Neuronal stem cell (in vitro differentiated cells): ENCODE measurements around the gene CRADD.

Experiments
- DNase-seq: peaks from one replicate; pipeline ENCODE4 v3.0.0-alpha.2; 2013; ENCODE audit warnings: low spot score
- H2AFZ ChIP-seq: one replicate; pipeline ENCODE4 v1.6.1; 2013; ENCODE audit warnings: mild to moderate bottlenecking, low read length, inconsistent platforms
- H2AK5ac ChIP-seq: 2 replicates; pipeline ENCODE4 v1.6.1; 2013; ENCODE audit warnings: low read depth, mild to moderate bottlenecking, inconsistent platforms, low read length, moderate library complexity, mixed read lengths
- H2BK120ac ChIP-seq: 2 replicates; pipeline ENCODE4 v1.6.1; 2013; ENCODE audit warnings: low read depth, mild to moderate bottlenecking, inconsistent platforms, low read length, moderate library complexity, mixed read lengths
- H2BK12ac ChIP-seq: one replicate; pipeline ENCODE4 v1.6.1; 2013; ENCODE audit warnings: low read length, inconsistent platforms
- H2BK15ac ChIP-seq: 2 replicates; pipeline ENCODE4 v1.6.1; 2013; ENCODE audit warnings: mild to moderate bottlenecking, low read length, inconsistent platforms, mixed read lengths
- H2BK5ac ChIP-seq: one replicate; pipeline ENCODE4 v1.6.1; 2013; ENCODE audit warnings: inconsistent platforms, mild to moderate bottlenecking, low read length, moderate library complexity
- H3K14ac ChIP-seq: one replicate; pipeline ENCODE4 v1.6.1; 2013; ENCODE audit warnings: low read length, inconsistent platforms
- H3K18ac ChIP-seq: 2 replicates; pipeline ENCODE4 v1.6.1; 2013; ENCODE audit warnings: low read length, inconsistent platforms
- H3K23ac ChIP-seq: 2 replicates; pipeline ENCODE4 v1.6.1; 2013; ENCODE audit warnings: low read depth, mild to moderate bottlenecking, mixed read lengths, low read length, inconsistent platforms; ENCODE audit not compliant: poor library complexity
- H3K27ac ChIP-seq: replicated peaks from 3 replicates; pipeline ENCODE4 v1.5.1; 2013; ENCODE audit warnings: low read length, inconsistent platforms
- H3K27me3 ChIP-seq, 3 experiments: 2 replicates each; pipeline ENCODE4 v1.6.1; 2013; ENCODE audit warnings: low read length in 3 of 3, mild to moderate bottlenecking in 2 of 3, inconsistent platforms in 1 of 3, low read depth in 1 of 3, mixed read lengths in 1 of 3, moderate library complexity in 1 of 3; ENCODE audit not compliant: control insufficient read depth in 3 of 3, insufficient read depth in 3 of 3
- H3K36me3 ChIP-seq, 2 donors: replicated peaks in 1 of 2; 2 replicates each; pipeline ENCODE4 v1.6.1; 2013; ENCODE audit warnings: low read length in 2 of 2; ENCODE audit not compliant: control insufficient read depth in 2 of 2, insufficient read depth in 2 of 2
- H3K4ac ChIP-seq: 2 replicates; pipeline ENCODE4 v1.6.1; 2013; ENCODE audit warnings: inconsistent platforms, mild to moderate bottlenecking, low read length, moderate library complexity
- H3K4me1 ChIP-seq, 2 donors: 1 replicate in 1 of 2; 2 replicates in 1 of 2; pipeline ENCODE4 v1.6.1; 2013; ENCODE audit warnings: low read length in 2 of 2, low read depth in 1 of 2; ENCODE audit not compliant: control insufficient read depth in 2 of 2, insufficient read depth in 1 of 2
- H3K4me2 ChIP-seq: one replicate; pipeline ENCODE4 v1.6.1; 2013; ENCODE audit warnings: mild to moderate bottlenecking, low read length, inconsistent platforms; ENCODE audit not compliant: insufficient read depth, poor library complexity, severe bottlenecking
- H3K4me3 ChIP-seq, 2 donors: 2 replicates each; pipeline ENCODE4 v1.5.1; 2013; ENCODE audit warnings: low read length in 2 of 2, mild to moderate bottlenecking in 2 of 2, inconsistent platforms in 1 of 2, moderate library complexity in 1 of 2
- H3K79me1 ChIP-seq: one replicate; pipeline ENCODE4 v1.6.1; 2013; ENCODE audit warnings: low read depth, mild to moderate bottlenecking, inconsistent platforms, low read length, moderate library complexity
- H3K9ac ChIP-seq: one replicate; pipeline ENCODE4 v1.6.1; 2013; ENCODE audit warnings: mild to moderate bottlenecking, low read depth, low read length, inconsistent platforms; ENCODE audit not compliant: poor library complexity
- H3K9me3 ChIP-seq, 2 donors: replicated peaks in 1 of 2; 2 replicates each; pipeline versions ENCODE3 to v1.6.1; 2013; ENCODE audit warnings: low read length in 2 of 2, mild to moderate bottlenecking in 2 of 2, inconsistent platforms in 1 of 2, low read depth in 1 of 2, mixed read lengths in 1 of 2, moderate library complexity in 1 of 2; ENCODE audit not compliant: control insufficient read depth in 2 of 2, insufficient read depth in 1 of 2
- H4K8ac ChIP-seq: one replicate; pipeline ENCODE4 v1.6.1; 2013; ENCODE audit warnings: low read depth, mild to moderate bottlenecking, inconsistent platforms, low read length, moderate library complexity
- H4K91ac ChIP-seq: one replicate; pipeline ENCODE4 v1.6.1; 2013; ENCODE audit warnings: low read length, low read depth, mild to moderate bottlenecking, inconsistent platforms; ENCODE audit not compliant: poor library complexity
- WGBS, 2 donors: extraction: QIAGEN DNeasy Blood & Tissue Kit; methylation state at CpG; one replicate each; pipeline ENCODE4 v1.1.7; 2013; ENCODE audit warnings: missing lambda C conversion rate in 2 of 2, mixed read lengths in 1 of 2; ENCODE audit not compliant: insufficient read length in 2 of 2, insufficient replicate concordance in 1 of 2; ENCODE audit errors: extremely low coverage in 2 of 2; 5-methylcytosine and 5-hydroxymethylcytosine counted together

Gene CRADD

DNA sequence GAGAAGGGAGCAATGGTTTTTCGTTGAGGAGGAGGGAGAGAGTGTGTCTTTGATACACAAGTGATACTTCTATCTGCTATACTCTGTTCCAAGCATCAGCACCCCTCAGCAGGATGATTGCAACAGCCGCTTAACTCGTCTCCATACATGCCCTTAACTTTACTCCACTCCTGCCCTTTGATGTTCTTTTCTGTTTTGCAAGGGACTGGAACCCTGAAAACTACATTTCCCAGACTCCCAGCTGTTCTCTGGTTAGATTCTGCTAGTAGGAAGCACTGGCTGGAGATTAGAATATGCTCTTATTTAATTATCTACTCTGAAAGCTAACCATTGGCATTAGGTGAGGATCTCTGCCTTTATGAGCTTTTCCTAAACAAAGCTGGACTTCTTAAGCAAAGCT lies 23.5 kb upstream of the CRADD start:
- Histone ChIP-seq H3K27ac (no peak overlapping the region), H2AFZ (peak overlapping the region; percentile 15), H3K14ac (no peak overlapping the region), H4K8ac (no peak overlapping the region), H2BK12ac (no peak overlapping the region), H3K4ac (no peak overlapping the region), H3K79me1 (no peaks in the 10 kb centered on the region), H4K91ac (no peak overlapping the region), H3K4me1 (no peaks in the 10 kb centered on the region), H3K18ac (no peak overlapping the region), H2BK5ac (no peak overlapping the region), H3K36me3 (no peaks in the 10 kb centered on the region), H2AK5ac (no peak overlapping the region), H3K4me2 (no peak overlapping the region), H2BK120ac (no peak overlapping the region), H3K4me3 (no peak overlapping the region), H3K9me3 (no peaks in the 10 kb centered on the region), H3K27me3 (peaks cover 0 to 9% (median 0%) of the 10 kb centered on the region in 3 experiments), H3K23ac (no peak overlapping the region), H3K9ac (no peak overlapping the region), H2BK15ac (no peak overlapping the region)
- DNase-seq = no peak
- no CpG with 5 or more reads among the region's 3 CpGs for WGBS, 2 donors

GRCh38 chr12:93654421-93654820 lies 22.8 kb upstream of the CRADD start:
- DNase-seq = no peak
- H3K9me3 ChIP-seq = no peaks in the 10 kb centered on the region
- H3K4me3 ChIP-seq = no peak overlapping the region
- no peak overlapping the region for H3K4ac ChIP-seq
- no peak overlapping the region for H3K4me2 ChIP-seq
- H3K23ac ChIP-seq = no peak overlapping the region
- no peak overlapping the region for H2AFZ ChIP-seq
- H2BK15ac ChIP-seq = no peak overlapping the region
- no peak overlapping the region for H3K18ac ChIP-seq
- no peak overlapping the region for H2BK5ac ChIP-seq
- H2AK5ac ChIP-seq = no peak overlapping the region
- no peak overlapping the region for H4K8ac ChIP-seq
- H3K36me3 ChIP-seq = no peaks in the 10 kb centered on the region
- H3K4me1 ChIP-seq = no peaks in the 10 kb centered on the region
- no peak overlapping the region for H3K14ac ChIP-seq
- H2BK120ac ChIP-seq = no peak overlapping the region
- no peaks in the 10 kb centered on the region for H3K79me1 ChIP-seq
- H3K9ac ChIP-seq = no peak overlapping the region
- no peak overlapping the region for H4K91ac ChIP-seq
- no peak overlapping the region for H3K27ac ChIP-seq
- no CpG with 5 or more reads among the region's 2 CpGs for WGBS, 2 donors
- H2BK12ac ChIP-seq = no peak overlapping the region
- peaks cover 0 to 9% (median 0%) of the 10 kb centered on the region in 3 experiments for H3K27me3 ChIP-seq

DNA sequence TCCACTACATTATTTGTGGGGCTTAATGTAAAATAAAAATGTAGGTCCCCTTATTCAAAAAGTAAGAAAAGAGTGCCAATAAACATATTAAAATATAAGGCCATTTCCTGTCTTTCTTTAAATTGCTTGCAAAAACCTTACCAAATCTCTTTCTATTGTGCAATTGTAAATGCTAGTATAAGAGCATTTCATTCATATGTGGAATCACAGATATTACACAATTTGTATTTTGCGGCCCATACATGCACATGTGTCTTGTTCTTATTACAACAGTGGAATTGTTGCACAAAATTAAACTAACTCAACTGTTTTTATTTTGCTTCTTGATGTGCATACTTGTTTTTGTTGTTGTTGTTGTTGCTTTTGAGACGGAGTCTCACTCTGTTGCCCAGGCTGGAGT lies 20.1 kb upstream of the CRADD start:
- Histone ChIP-seq H3K14ac (no peak overlapping the region), H2BK12ac (no peak overlapping the region), H3K9ac (no peak overlapping the region), H3K18ac (no peak overlapping the region), H2BK15ac (no peak overlapping the region), H3K27ac (no peak overlapping the region), H4K8ac (no peak overlapping the region), H3K4me2 (no peak overlapping the region), H3K4ac (no peak overlapping the region), H3K4me1 (peaks cover 0 to 4% of the 10 kb centered on the region in 2 donors), H2BK120ac (no peak overlapping the region), H3K4me3 (no peak overlapping the region), H3K9me3 (no peaks in the 10 kb centered on the region), H2AFZ (no peak overlapping the region), H3K27me3 (peaks cover 0 to 9% (median 0%) of the 10 kb centered on the region in 3 experiments), H2BK5ac (no peak overlapping the region), H3K36me3 (no peaks in the 10 kb centered on the region), H3K79me1 (no peaks in the 10 kb centered on the region), H2AK5ac (no peak overlapping the region), H3K23ac (no peak overlapping the region), H4K91ac (no peak overlapping the region)
- WGBS, 2 donors = no CpG with 5 or more reads among the region's 2 CpGs
- DNase-seq = no peak

DNA sequence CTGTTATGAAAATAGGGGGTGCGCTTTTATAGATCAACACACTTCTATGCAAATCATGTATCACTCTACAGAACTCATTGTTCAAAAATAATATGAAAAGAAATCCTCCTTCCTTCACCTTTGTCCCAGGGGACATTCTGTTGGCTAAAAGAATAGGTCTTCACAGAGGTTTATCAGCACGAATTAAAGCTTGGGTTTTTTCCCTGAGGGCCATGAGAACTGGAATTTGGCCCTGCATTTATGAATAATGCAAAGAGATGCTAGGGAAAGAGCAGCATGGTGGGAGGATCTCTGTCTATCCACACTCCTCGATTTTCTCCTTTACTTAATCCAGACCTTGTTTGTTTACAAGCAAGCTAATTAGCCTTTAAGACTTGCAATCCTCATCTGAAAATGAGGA lies 16.2 kb upstream of the CRADD start:
- H3K4me2 ChIP-seq = no peak overlapping the region

More for the DNA sequence above, 16.2 kb upstream of the CRADD start:
- H2AK5ac ChIP-seq = no peak overlapping the region
- H4K8ac ChIP-seq = no peak overlapping the region
- peak overlapping the region; percentile 62 for H2AFZ ChIP-seq
- H3K4me1 ChIP-seq = peaks cover 0 to 4% of the 10 kb centered on the region in 2 donors
- no peaks in the 10 kb centered on the region for H3K79me1 ChIP-seq
- H3K18ac ChIP-seq = no peak overlapping the region
- peaks cover 0 to under 1% (median 0%) of the 10 kb centered on the region in 3 experiments for H3K27me3 ChIP-seq
- H2BK12ac ChIP-seq = no peak overlapping the region
- no peak overlapping the region for H3K23ac ChIP-seq
- H3K4me3 ChIP-seq = no peak overlapping the region
- no peak overlapping the region for H3K4ac ChIP-seq
- H3K27ac ChIP-seq = no peak overlapping the region
- no peak overlapping the region for H2BK15ac ChIP-seq
- H4K91ac ChIP-seq = no peak overlapping the region
- no peaks in the 10 kb centered on the region for H3K36me3 ChIP-seq
- H3K14ac ChIP-seq = no peak overlapping the region
- DNase-seq = no peak
- H3K9ac ChIP-seq = no peak overlapping the region
- H3K9me3 ChIP-seq = no peaks in the 10 kb centered on the region
- no peak overlapping the region for H2BK5ac ChIP-seq
- no peak overlapping the region for H2BK120ac ChIP-seq
- no CpG with 5 or more reads among the region's 3 CpGs for WGBS, 2 donors
